Uterus (tissue), 4 donors: ENCODE results near the gene CYTH2. TPM values are rescaled to one million over a fixed set of nuclear protein-coding genes. Genes with fewer than 3 reads are reported as not detected.

ENCODE experiments used
- DNase-seq, 2 donors: peaks; one replicate each; pipeline ENCODE4 v3.0.0-alpha.2; 2019 to 2020
- H3K27ac ChIP-seq, 2 donors: fragments of 200-600 bp; sonication (generic); 1 replicate in 1 of 2; 2 replicates in 1 of 2; pipeline ENCODE4 v1.5.1; 2016 to 2018
- H3K27me3 ChIP-seq, 2 donors: fragments of 200-600 bp; sonication (generic); one replicate each; pipeline ENCODE4 v1.5.1; 2018 to 2019; ENCODE audit warnings: control low read depth in 1 of 2
- H3K36me3 ChIP-seq, 2 donors: fragments of 200-600 bp; sonication (generic); one replicate each; pipeline ENCODE4 v1.5.1; 2019; ENCODE audit warnings: control low read depth in 1 of 2
- H3K4me1 ChIP-seq, 2 donors: fragments of 200-600 bp; sonication (generic); one replicate each; pipeline ENCODE4 v1.5.1; 2018 to 2019; ENCODE audit warnings: control low read depth in 1 of 2
- H3K4me3 ChIP-seq, 2 donors: fragments of 200-600 bp; sonication (generic); 1 replicate in 1 of 2; 2 replicates in 1 of 2; pipeline ENCODE4 v1.5.1; 2018 to 2019; ENCODE audit warnings: mild to moderate bottlenecking in 1 of 2
- H3K9me3 ChIP-seq, 2 donors: fragments of 200-600 bp; sonication (generic); one replicate each; pipeline ENCODE4 v1.5.1; 2019; ENCODE audit warnings: control low read depth in 1 of 2
- POLR2A ChIP-seq, 2 donors: fragments of 450-650 bp; IDR thresholded peaks; one replicate each; pipeline ENCODE4 v1.6.1; 2016; ENCODE audit warnings: antibody characterized with exemption in 2 of 2, mild to moderate bottlenecking in 1 of 2, moderate library complexity in 1 of 2
- intact Hi-C: fragments of 100-400 bp; cut with DNase I; formaldehyde crosslinking; loops from one replicate; pipeline ENCODE4 v1.15.1; 2023; ENCODE audit warnings: low total_unique reads
- total RNA-seq, 4 donors: library from RNA; depleted of rRNA in 3 of 4; stranded (reverse); fragments of >200 nt in 3 of 4; gene quantifications; one replicate each; pipeline versions ENCODE4 v1.1.0 to v1.2.4, GENCODE V29; 2014 to 2023
- TF ChIP-seq, protein P1 (sequence below), 4 experiments: fragments of 200-600 bp in 2 of 4; fragments of 450-650 bp in 2 of 4; sonication (generic) in 2 of 4; IDR thresholded peaks; one replicate each; pipeline ENCODE4 v1.5.1; 2016 to 2019; ENCODE audit warnings: antibody characterized with exemption in 4 of 4, mild to moderate bottlenecking in 2 of 4, moderate library complexity in 1 of 4
- donor health status: DM: yes; HTN: yes; CAD: no.

Gene CYTH2
- total RNA-seq, 4 donors from 2014 or later: 7.2 to 70.3 (median 36.5) TPM

- TF ChIP-seq, protein P1, sequence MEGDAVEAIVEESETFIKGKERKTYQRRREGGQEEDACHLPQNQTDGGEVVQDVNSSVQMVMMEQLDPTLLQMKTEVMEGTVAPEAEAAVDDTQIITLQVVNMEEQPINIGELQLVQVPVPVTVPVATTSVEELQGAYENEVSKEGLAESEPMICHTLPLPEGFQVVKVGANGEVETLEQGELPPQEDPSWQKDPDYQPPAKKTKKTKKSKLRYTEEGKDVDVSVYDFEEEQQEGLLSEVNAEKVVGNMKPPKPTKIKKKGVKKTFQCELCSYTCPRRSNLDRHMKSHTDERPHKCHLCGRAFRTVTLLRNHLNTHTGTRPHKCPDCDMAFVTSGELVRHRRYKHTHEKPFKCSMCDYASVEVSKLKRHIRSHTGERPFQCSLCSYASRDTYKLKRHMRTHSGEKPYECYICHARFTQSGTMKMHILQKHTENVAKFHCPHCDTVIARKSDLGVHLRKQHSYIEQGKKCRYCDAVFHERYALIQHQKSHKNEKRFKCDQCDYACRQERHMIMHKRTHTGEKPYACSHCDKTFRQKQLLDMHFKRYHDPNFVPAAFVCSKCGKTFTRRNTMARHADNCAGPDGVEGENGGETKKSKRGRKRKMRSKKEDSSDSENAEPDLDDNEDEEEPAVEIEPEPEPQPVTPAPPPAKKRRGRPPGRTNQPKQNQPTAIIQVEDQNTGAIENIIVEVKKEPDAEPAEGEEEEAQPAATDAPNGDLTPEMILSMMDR (IDR thresholded peaks at IDR 0.05): no peak
- TF ChIP-seq POLR2A (IDR thresholded peaks at IDR 0.05): peak; percentile 37 to 59
- Histone ChIP-seq H3K9me3 (no peaks in the 10 kb centered on the region), H3K27ac (peak within 1 kb of the TSS; percentile 87 to 91), H3K36me3 (no peaks in the 10 kb centered on the region), H3K4me3 (peak within 1 kb of the TSS; percentile 87 to 96), H3K4me1 (no peaks in the 10 kb centered on the region), H3K27me3 (peaks cover 0 to 2% of the 10 kb centered on the region in 2 donors)
- intact Hi-C loops: loop anchor here (10.0 kb wide), 1 partner anchor 51 kb away; the partner anchor contains the start of genes GRIN2D and KDELR1
- peak; percentile 90 to 94 for DNase-seq
Measured at GRCh38 chr19:48445606-48446481, 23.3 kb upstream of the CYTH2 start, which contains the start of gene GRWD1. Gene GRWD1, plus strand, starts transcription at chr19:48445983. Its CDS starts 23 bp downstream, at chr19:48446006.

GRCh38 chr19:48446579-48446978 is 22.6 kb upstream of the CYTH2 start:
- peak overlapping the region; percentile 87 to 91 for H3K27ac ChIP-seq
- peaks cover 0 to 2% of the 10 kb centered on the region in 2 donors for H3K27me3 ChIP-seq
- no peaks in the 10 kb centered on the region for H3K4me1 ChIP-seq
- TF ChIP-seq, protein P1 (IDR thresholded peaks at IDR 0.05): no peak
- TF ChIP-seq POLR2A (IDR thresholded peaks at IDR 0.05): no peak
- no peaks in the 10 kb centered on the region for H3K36me3 ChIP-seq
- no peak for DNase-seq
- intact Hi-C loops: loop anchor here (10.0 kb wide), 1 partner anchor 52 kb away; the partner anchor contains the start of genes GRIN2D and KDELR1
- H3K4me3 ChIP-seq: peak overlapping the region; percentile 87 to 96
- no peaks in the 10 kb centered on the region for H3K9me3 ChIP-seq

GRCh38 chr19:48448563-48448962 is 20.6 kb upstream of the CYTH2 start:
- intact Hi-C loops: loop anchor here (10.0 kb wide), 1 partner anchor 54 kb away; the partner anchor contains the start of genes GRIN2D and KDELR1
- Histone ChIP-seq H3K4me1 (no peaks in the 10 kb centered on the region), H3K4me3 (no peak overlapping the region), H3K27ac (no peak overlapping the region), H3K9me3 (no peaks in the 10 kb centered on the region), H3K36me3 (no peaks in the 10 kb centered on the region), H3K27me3 (peaks cover 0 to 2% of the 10 kb centered on the region in 2 donors)
- TF ChIP-seq, protein P1 (IDR thresholded peaks at IDR 0.05): no peak
- TF ChIP-seq POLR2A (IDR thresholded peaks at IDR 0.05): no peak
- no peak for DNase-seq

- no peaks in the 10 kb centered on the region for H3K9me3 ChIP-seq
- TF ChIP-seq POLR2A (IDR thresholded peaks at IDR 0.05): no peak
- TF ChIP-seq, protein P1 (IDR thresholded peaks at IDR 0.05): no peak
- intact Hi-C loops: no loop called here
- no peak overlapping the region for H3K4me3 ChIP-seq
- no peaks in the 10 kb centered on the region for H3K27me3 ChIP-seq
- H3K36me3 ChIP-seq: no peaks in the 10 kb centered on the region
- no peaks in the 10 kb centered on the region for H3K4me1 ChIP-seq
- no peak overlapping the region for H3K27ac ChIP-seq
- DNase-seq: no peak
Measured at GRCh38 chr19:48450441-48450840, 18.7 kb upstream of the CYTH2 start.

DNA sequence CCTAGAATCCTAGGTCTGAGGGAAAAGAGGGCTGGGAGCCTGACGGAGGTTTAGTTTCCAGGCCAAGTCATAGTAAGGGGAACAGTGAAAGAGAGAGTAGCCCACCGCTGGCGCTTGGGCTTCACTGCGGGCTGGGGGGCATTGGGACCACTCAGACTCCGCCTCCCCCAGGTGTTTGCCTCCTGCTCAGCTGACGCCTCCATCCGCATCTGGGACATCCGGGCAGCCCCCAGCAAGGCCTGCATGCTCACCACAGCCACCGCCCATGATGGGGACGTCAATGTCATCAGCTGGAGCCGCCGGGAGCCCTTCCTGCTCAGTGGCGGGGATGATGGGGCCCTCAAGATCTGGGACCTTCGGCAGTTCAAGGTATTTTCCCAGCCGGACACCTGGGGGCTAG is 18.3 kb upstream of the CYTH2 start:
- Histone ChIP-seq H3K27ac (no peak overlapping the region), H3K4me3 (no peak overlapping the region), H3K27me3 (no peaks in the 10 kb centered on the region), H3K4me1 (no peaks in the 10 kb centered on the region), H3K36me3 (no peaks in the 10 kb centered on the region), H3K9me3 (no peaks in the 10 kb centered on the region)
- no peak for TF ChIP-seq POLR2A (IDR thresholded peaks at IDR 0.05)
- TF ChIP-seq, protein P1 (IDR thresholded peaks at IDR 0.05): no peak
- no peak for DNase-seq
- intact Hi-C loops: no loop called here
